H1 (cell line): ENCODE measurements around the gene ASB11. TPM values are rescaled to one million over a fixed set of nuclear protein-coding genes. Genes with fewer than 3 reads are reported as not detected.

ENCODE experiments used
- CTCF ChIA-PET: fragments of 300-600 bp; sonication (Branson Sonifier 250); formaldehyde crosslinking; loops from one replicate; lab custom pipeline; 2021; ENCODE audit not compliant: partially characterized antibody; lab: Charles Lee
- POLR2A ChIA-PET: fragments of 300-600 bp; sonication (Branson Sonifier 250); formaldehyde crosslinking; loops from one replicate; lab custom pipeline; 2021; ENCODE audit warnings: inconsistent platforms; ENCODE audit not compliant: partially characterized antibody; lab: Charles Lee
- DNase-seq, 2 experiments: peaks; one replicate each; pipeline versions ENCODE4 v3.0.0 to v3.0.0-alpha.2; 2010 to 2022; ENCODE audit warnings: low spot score in 2 of 2, low read depth in 1 of 2, mixed read lengths in 1 of 2
- FAIRE-seq: peaks from 2 replicates; lab custom pipeline; 2011; peaks lifted over from hg19 to GRCh38; lab: Jason Lieb, UNC
- H2AFZ ChIP-seq: 2 replicates; pipeline ENCODE4 v1.8.1; 2012; ENCODE audit warnings: low read length, inconsistent platforms
- H2AK5ac ChIP-seq: 2 replicates; pipeline ENCODE4 v1.6.1; 2013; ENCODE audit warnings: low read depth, low read length
- H2BK120ac ChIP-seq: replicated peaks from 2 replicates; pipeline ENCODE3; 2013; ENCODE audit warnings: low read depth, low read length, inconsistent platforms
- H2BK12ac ChIP-seq: 2 replicates; pipeline ENCODE4 v1.6.1; 2013; ENCODE audit warnings: low read depth, low read length
- H2BK15ac ChIP-seq: 2 replicates; pipeline ENCODE4 v1.6.1; 2013; ENCODE audit warnings: low read length
- H2BK20ac ChIP-seq: 2 replicates; pipeline ENCODE4 v1.6.1; 2013; ENCODE audit warnings: low read length
- H2BK5ac ChIP-seq: 2 replicates; pipeline ENCODE4 v1.6.1; 2013; ENCODE audit warnings: low read depth, low read length
- H3K14ac ChIP-seq: 2 replicates; pipeline ENCODE4 v1.6.1; 2013; ENCODE audit warnings: inconsistent platforms; ENCODE audit not compliant: insufficient read length
- H3K18ac ChIP-seq: 2 replicates; pipeline ENCODE4 v1.6.1; 2013; ENCODE audit warnings: low read length; ENCODE audit errors: extremely low read depth
- H3K23ac ChIP-seq: 2 replicates; pipeline ENCODE4 v1.6.1; 2013; ENCODE audit warnings: inconsistent platforms; ENCODE audit not compliant: insufficient read length
- H3K23me2 ChIP-seq: 2 replicates; pipeline ENCODE4 v1.6.1; 2013; ENCODE audit warnings: low read depth, low read length
- H3K27ac ChIP-seq: 2 replicates; pipeline ENCODE4 v1.6.1; 2011; ENCODE audit warnings: low read depth, low read length, inconsistent platforms
- H3K27me3 ChIP-seq, 4 experiments: replicated peaks in 1 of 4; 1 replicate in 1 of 4; 2 replicates in 3 of 4; pipeline versions ENCODE4 v1.6.1 to v1.8.1; 2011 to 2013; ENCODE audit warnings: low read length in 3 of 4, mild to moderate bottlenecking in 3 of 4, inconsistent platforms in 2 of 4, mixed read lengths in 2 of 4, moderate library complexity in 1 of 4; ENCODE audit not compliant: control insufficient read depth in 3 of 4, insufficient read depth in 3 of 4; ENCODE audit errors: extremely low read depth in 1 of 4
- H3K36me3 ChIP-seq, 4 experiments: 2 replicates each; pipeline versions ENCODE4 v1.6.1 to v1.8.1; 2011 to 2013; ENCODE audit warnings: mild to moderate bottlenecking in 4 of 4, low read length in 3 of 4, moderate library complexity in 2 of 4, control low read depth in 1 of 4, inconsistent platforms in 1 of 4; ENCODE audit not compliant: insufficient read depth in 4 of 4, control insufficient read depth in 2 of 4
- H3K4ac ChIP-seq: replicated peaks from 2 replicates; pipeline ENCODE3; 2013; ENCODE audit warnings: low read length, low read depth, mixed read lengths, inconsistent platforms; ENCODE audit not compliant: insufficient read length
- H3K4me1 ChIP-seq, 4 experiments: replicated peaks in 1 of 4; 1 replicate in 1 of 4; 2 replicates in 3 of 4; pipeline versions ENCODE4 v1.6.1 to v1.8.1; 2011 to 2013; ENCODE audit warnings: low read length in 3 of 4, inconsistent platforms in 2 of 4, mixed read lengths in 1 of 4; ENCODE audit not compliant: insufficient read depth in 4 of 4, control insufficient read depth in 3 of 4
- H3K4me2 ChIP-seq, 2 experiments: 2 replicates each; pipeline versions ENCODE4 v1.6.1 to v1.8.1; 2011 to 2013; ENCODE audit warnings: low read depth in 2 of 2, low read length in 2 of 2, control low read depth in 1 of 2, inconsistent platforms in 1 of 2, mild to moderate bottlenecking in 1 of 2; ENCODE audit not compliant: insufficient read depth in 1 of 2
- H3K4me3 ChIP-seq, 4 experiments: fragments of 200-600, 300-600 bp in 1 of 4; sonication (generic), shearing (Covaris generic), sonication (Bioruptor Twin) in 1 of 4; 2 replicates each; pipeline versions ENCODE4 v1.5.1 to v1.8.1; 2011 to 2016; ENCODE audit warnings: low read length in 4 of 4, low read depth in 3 of 4, control low read depth in 2 of 4, inconsistent platforms in 2 of 4, mild to moderate bottlenecking in 2 of 4, mixed read lengths in 1 of 4, moderate library complexity in 1 of 4; ENCODE audit not compliant: insufficient read depth in 2 of 4; ENCODE audit errors: extremely low read depth in 1 of 4
- H3K56ac ChIP-seq: replicated peaks from 2 replicates; pipeline ENCODE3; 2013; ENCODE audit warnings: low read depth, mild to moderate bottlenecking, mixed read lengths, low read length, inconsistent platforms; ENCODE audit not compliant: insufficient read length
- H3K79me1 ChIP-seq: 2 replicates; pipeline ENCODE4 v1.6.1; 2013; ENCODE audit warnings: low read depth, low read length, control low read depth
- H3K79me2 ChIP-seq, 2 experiments: 2 replicates each; pipeline versions ENCODE4 v1.6.1 to v1.8.1; 2012 to 2013; ENCODE audit warnings: low read length in 2 of 2, mild to moderate bottlenecking in 2 of 2, inconsistent platforms in 1 of 2; ENCODE audit not compliant: insufficient read depth in 2 of 2, control insufficient read depth in 1 of 2
- H3K9ac ChIP-seq, 4 experiments: replicated peaks in 1 of 4; 1 replicate in 1 of 4; 2 replicates in 3 of 4; pipeline versions ENCODE4 v1.6.1 to v1.8.1; 2011 to 2013; ENCODE audit warnings: low read depth in 3 of 4, low read length in 3 of 4, control low read depth in 2 of 4, mild to moderate bottlenecking in 2 of 4, moderate library complexity in 2 of 4, inconsistent platforms in 1 of 4; ENCODE audit errors: extremely low read depth in 1 of 4
- H3K9me3 ChIP-seq, 2 experiments: 2 replicates each; pipeline versions ENCODE4 v1.6.1 to v1.8.1; 2012 to 2013; ENCODE audit warnings: mild to moderate bottlenecking in 2 of 2, moderate library complexity in 2 of 2, control low read depth in 1 of 2, inconsistent platforms in 1 of 2, low read depth in 1 of 2, low read length in 1 of 2, mixed read lengths in 1 of 2; ENCODE audit not compliant: insufficient read depth in 2 of 2
- H4K20me1 ChIP-seq, 2 experiments: replicated peaks in 1 of 2; 2 replicates each; pipeline versions ENCODE3 to v1.8.1; 2011 to 2013; ENCODE audit warnings: inconsistent platforms in 2 of 2, low read length in 2 of 2, mild to moderate bottlenecking in 1 of 2; ENCODE audit not compliant: insufficient read depth in 2 of 2, control insufficient read depth in 1 of 2
- H4K5ac ChIP-seq: 2 replicates; pipeline ENCODE4 v1.6.1; 2013; ENCODE audit warnings: low read length, low read depth, mixed read lengths, inconsistent platforms; ENCODE audit not compliant: insufficient read length
- H4K8ac ChIP-seq: 2 replicates; pipeline ENCODE4 v1.8.0; 2013; ENCODE audit warnings: mild to moderate bottlenecking, moderate library complexity, low read length, inconsistent platforms; ENCODE audit not compliant: insufficient read depth; ENCODE audit errors: extremely low read depth
- H4K91ac ChIP-seq: replicated peaks from 2 replicates; pipeline ENCODE3; 2013; ENCODE audit warnings: low read length, mixed read lengths, inconsistent platforms; ENCODE audit not compliant: insufficient read length
- CBX8 ChIP-seq: fragments of 300-800, 300-1000 bp; sonication (generic); IDR thresholded peaks from 2 replicates; pipeline ENCODE4 v1.7.1; 2016; ENCODE audit warnings: low read depth, low read length, borderline replicate concordance
- CEBPB ChIP-seq: IDR thresholded peaks from 2 replicates; pipeline ENCODE4 v1.6.1; 2012; ENCODE audit warnings: low read depth, low read length
- CTCF ChIP-seq, 3 experiments: IDR thresholded peaks; 1 replicate in 2 of 3; 2 replicates in 1 of 3; pipeline versions ENCODE4 v1.5.1 to v1.6.1; 2011; ENCODE audit warnings: low read length in 3 of 3, mild to moderate bottlenecking in 3 of 3, inconsistent platforms in 2 of 3, low read depth in 1 of 3, moderate library complexity in 1 of 3; ENCODE audit not compliant: insufficient read depth in 1 of 3; ENCODE audit errors: control extremely low read depth in 1 of 3
- GTF2F1 ChIP-seq: IDR thresholded peaks from 2 replicates; pipeline ENCODE4 v1.6.1; 2012; ENCODE audit warnings: low read depth, low read length, improper control_type of control experiment, borderline replicate concordance
- KDM1A ChIP-seq: fragments of 200-600, 300-600 bp; sonication (generic); IDR thresholded peaks from 2 replicates; pipeline ENCODE4 v1.7.1; 2016; ENCODE audit warnings: mild to moderate bottlenecking, low read length, borderline replicate concordance
- KDM4A ChIP-seq: IDR thresholded peaks from one replicate; pipeline ENCODE4 v1.7.1; 2012; ENCODE audit warnings: low read depth, mild to moderate bottlenecking, moderate library complexity, low read length, inconsistent platforms; ENCODE audit not compliant: severe bottlenecking
- PHF8 ChIP-seq: fragments of 200-600 bp; sonication (generic); conservative IDR thresholded peaks from 2 replicates; pipeline ENCODE4 v1.7.1; 2012; ENCODE audit warnings: low read depth, mild to moderate bottlenecking, inconsistent platforms, low read length, moderate library complexity
- SP4 ChIP-seq: IDR thresholded peaks from 2 replicates; pipeline ENCODE4 v1.6.1; 2012; ENCODE audit warnings: low read length, inconsistent platforms
- TBP ChIP-seq: IDR thresholded peaks from 2 replicates; pipeline ENCODE4 v1.6.1; 2011; ENCODE audit warnings: low read depth, low read length, improper control_type of control experiment
- TEAD4 ChIP-seq: IDR thresholded peaks from 2 replicates; pipeline ENCODE4 v1.6.1; 2012; ENCODE audit warnings: low read depth, low read length, inconsistent platforms, mixed read lengths
- WGBS, 2 experiments: shearing (Covaris generic) in 1 of 2; methylation state at CpG; one replicate each; pipeline versions ENCODE4 v1.1.6 to v1.1.7; 2013 to 2015; ENCODE audit warnings: low lambda C conversion rate in 2 of 2, mixed read lengths in 2 of 2, inconsistent platforms in 1 of 2, low coverage in 1 of 2, missing lambda C conversion rate in 1 of 2; ENCODE audit not compliant: insufficient replicate concordance in 2 of 2, insufficient coverage in 1 of 2, insufficient read length in 1 of 2; ENCODE audit errors: extremely low coverage in 1 of 2, missing lambda C conversion rate in 1 of 2; 5-methylcytosine and 5-hydroxymethylcytosine counted together
- polyA plus RNA-seq, 7 experiments: library from polyadenylated mRNA; depleted of rRNA in 3 of 7; stranded (reverse) in 5 of 7; unstranded in 2 of 7; fragments of >200 nt in 5 of 7; fragments of 200-250 nt in 2 of 7; gene quantifications; 1 replicate in 5 of 7; 2 replicates in 1 of 7; 4 replicates in 1 of 7; pipeline versions ENCODE4 v1.2.1 to v1.2.3, GENCODE V29; 2011 to 2013; ENCODE audit warnings: missing spikeins in 2 of 7, mixed read lengths in 2 of 7
- total RNA-seq: library from RNA; stranded (reverse); fragmentation: NEBNext Ultra II Directional; extraction: Animal tissue kit (Norgen Biotek cat#: 25700); gene quantifications from 2 replicates; pipeline ENCODE4 v1.2.1, GENCODE V29; 2021
- TF ChIP-seq, protein P1 (sequence below): IDR thresholded peaks from 2 replicates; pipeline ENCODE4 v1.6.1; 2011; ENCODE audit warnings: low read depth, mild to moderate bottlenecking, low read length; ENCODE audit not compliant: insufficient read depth
- TF ChIP-seq, protein P2 (sequence below): IDR thresholded peaks from 2 replicates; pipeline ENCODE4 v1.6.1; 2012; ENCODE audit warnings: inconsistent platforms

ASB11 gene
- total and polyA plus RNA-seq, 2 of the 8 experiments (the other 6 are each of a cell fraction or from before 2014, with no cell fraction given): not detected

- H3K4me2 ChIP-seq: no peak overlapping the region
- H3K79me2 ChIP-seq: no peaks in the 10 kb centered on the region
- H2BK15ac ChIP-seq: no peak overlapping the region
- no peak overlapping the region for H2BK12ac ChIP-seq
- H4K5ac ChIP-seq: no peak overlapping the region
- ChIA-PET POLR2A (no interaction called here), CTCF (no interaction called here)
- WGBS, 2 experiments: 100% methylated on average over 3 of the region's 3 CpGs; no CpG with 5 or more reads in 1 of the 2 experiments
- no peaks in the 10 kb centered on the region for H3K9me3 ChIP-seq
- H3K4ac ChIP-seq: no peak overlapping the region
- H2AK5ac ChIP-seq: no peak overlapping the region
- no peak overlapping the region for H3K18ac ChIP-seq
- DNase-seq (no peak), FAIRE-seq (no peak)
- H2BK120ac ChIP-seq: no peak overlapping the region
- no peak overlapping the region for H3K56ac ChIP-seq
- no peaks in the 10 kb centered on the region for H4K20me1 ChIP-seq
- H2BK5ac ChIP-seq: no peak overlapping the region
- H3K36me3 ChIP-seq: no peaks in the 10 kb centered on the region
- no peak overlapping the region for H3K14ac ChIP-seq
- no peak overlapping the region for H3K23ac ChIP-seq
- H3K23me2 ChIP-seq: no peaks in the 10 kb centered on the region
- H3K4me1 ChIP-seq: no peaks in the 10 kb centered on the region
- H4K8ac ChIP-seq: no peak overlapping the region
- H3K79me1 ChIP-seq: no peaks in the 10 kb centered on the region
- H3K9ac ChIP-seq: no peak overlapping the region
- H3K4me3 ChIP-seq: no peak overlapping the region
- no peak overlapping the region for H2BK20ac ChIP-seq
- H2AFZ ChIP-seq: no peak overlapping the region
- H3K27me3 ChIP-seq: no peaks in the 10 kb centered on the region
- no peak overlapping the region for H3K27ac ChIP-seq
- H4K91ac ChIP-seq: no peak overlapping the region
- TF ChIP-seq, protein P1, sequence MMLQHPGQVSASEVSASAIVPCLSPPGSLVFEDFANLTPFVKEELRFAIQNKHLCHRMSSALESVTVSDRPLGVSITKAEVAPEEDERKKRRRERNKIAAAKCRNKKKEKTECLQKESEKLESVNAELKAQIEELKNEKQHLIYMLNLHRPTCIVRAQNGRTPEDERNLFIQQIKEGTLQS: no peak
- TF ChIP-seq, protein P2, sequence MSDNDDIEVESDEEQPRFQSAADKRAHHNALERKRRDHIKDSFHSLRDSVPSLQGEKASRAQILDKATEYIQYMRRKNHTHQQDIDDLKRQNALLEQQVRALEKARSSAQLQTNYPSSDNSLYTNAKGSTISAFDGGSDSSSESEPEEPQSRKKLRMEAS: no peak
- TF ChIP-seq CBX8 (no peak), KDM1A (no peak), CEBPB (no peak), KDM4A (no peak), CTCF (IDR thresholded peaks at IDR 0.05; ENCODE audit: control extremely low read depth in 1 of 3, insufficient read depth in 1 of 3, low read depth in 1 of 3, low read length in 3 of 3) (no peak), SP4 (no peak), TBP (no peak), TEAD4 (no peak), GTF2F1 (no peak), PHF8 (no peak)
These were observed 79.3 kb downstream of the ASB11 start for GRCh38 chrX:15236146-15236545.
